ENCODE measurements around the gene MECR.

The MECR gene

GRCh38 chr1:29186707-29187106, 44.0 kb downstream of the MECR start:
- no peak for DNase-seq
- no peak overlapping the region for H3K4me2 ChIP-seq (ENCODE audit: low read depth, low read length)
- H3K4me3 ChIP-seq (ENCODE audit: low read length), result no peak overlapping the region
- no peak overlapping the region for H3K9ac ChIP-seq (ENCODE audit: low read length)
- H3K79me2 ChIP-seq (ENCODE audit: low read length), result no peaks in the 10 kb centered on the region
- H2AFZ ChIP-seq (ENCODE audit: low read length), result no peak overlapping the region
- no peaks in the 10 kb centered on the region for H3K9me2 ChIP-seq (replicated peaks; ENCODE audit: insufficient read depth, low read length)
- H3F3A ChIP-seq (ENCODE audit: insufficient read depth, low read length), result peaks cover 10% of the 10 kb centered on the region
- no peaks in the 10 kb centered on the region for H3K36me3 ChIP-seq (replicated peaks; ENCODE audit: insufficient read depth, low read length)
- TF ChIP-seq CTCF (IDR thresholded peaks at IDR 0.05; ENCODE audit: low read length), result no peak
- TF ChIP-seq EZH2phosphoT487 (IDR thresholded peaks at IDR 0.05; ENCODE audit: low read length), result no peak
- no peak for TF ChIP-seq EZH2 (optimal IDR thresholded peaks at IDR 0.05; ENCODE audit: low read depth, low read length)
- H4K20me1 ChIP-seq (ENCODE audit: insufficient read depth, low read length), result no peaks in the 10 kb centered on the region
- H3K4me1 ChIP-seq (ENCODE audit: low read length), result peaks cover 8% of the 10 kb centered on the region; the same call in 1 of the 2 replicates
- no peaks in the 10 kb centered on the region for H3K27me3 ChIP-seq (replicated peaks; ENCODE audit: insufficient read depth, low read length)
- H3K27ac ChIP-seq (ENCODE audit: low read length), result no peak overlapping the region
- no peaks in the 10 kb centered on the region for H3K9me3 ChIP-seq (replicated peaks; ENCODE audit: insufficient read depth, low read length)

GRCh38 chr1:29186252-29186651, 44.5 kb downstream of the MECR start:
- Histone ChIP-seq H3F3A (ENCODE audit: insufficient read depth, low read length) (peaks cover 10% of the 10 kb centered on the region), H3K36me3 (replicated peaks; ENCODE audit: insufficient read depth, low read length) (no peaks in the 10 kb centered on the region), H3K27ac (ENCODE audit: low read length) (no peak overlapping the region), H4K20me1 (ENCODE audit: insufficient read depth, low read length) (no peaks in the 10 kb centered on the region), H3K4me2 (ENCODE audit: low read depth, low read length) (no peak overlapping the region), H3K9ac (ENCODE audit: low read length) (no peak overlapping the region), H3K79me2 (ENCODE audit: low read length) (peaks cover 4% of the 10 kb centered on the region), H3K27me3 (replicated peaks; ENCODE audit: insufficient read depth, low read length) (no peaks in the 10 kb centered on the region), H3K9me3 (replicated peaks; ENCODE audit: insufficient read depth, low read length) (no peaks in the 10 kb centered on the region), H3K4me1 (ENCODE audit: low read length) (0 out of 2 replicates have a peak, but pooled peaks cover 5% of the 10 kb centered on the region), H2AFZ (ENCODE audit: low read length) (no peak overlapping the region), H3K9me2 (replicated peaks; ENCODE audit: insufficient read depth, low read length) (no peaks in the 10 kb centered on the region), H3K4me3 (ENCODE audit: low read length) (no peak overlapping the region)
- DNase-seq, result no peak
- TF ChIP-seq EZH2phosphoT487 (IDR thresholded peaks at IDR 0.05; ENCODE audit: low read length) (no peak), EZH2 (optimal IDR thresholded peaks at IDR 0.05; ENCODE audit: low read depth, low read length) (no peak), CTCF (IDR thresholded peaks at IDR 0.05; ENCODE audit: low read length) (no peak)

GRCh38 chr1:29183287-29183686, 47.4 kb downstream of the MECR start:
- H3K9ac ChIP-seq (ENCODE audit: low read length), result no peak overlapping the region
- no peak overlapping the region for H3K27ac ChIP-seq (ENCODE audit: low read length)
- no peak overlapping the region for H3K4me2 ChIP-seq (ENCODE audit: low read depth, low read length)
- no peaks in the 10 kb centered on the region for H3K9me3 ChIP-seq (replicated peaks; ENCODE audit: insufficient read depth, low read length)
- TF ChIP-seq CTCF (IDR thresholded peaks at IDR 0.05; ENCODE audit: low read length) (no peak), EZH2phosphoT487 (IDR thresholded peaks at IDR 0.05; ENCODE audit: low read length) (no peak), EZH2 (optimal IDR thresholded peaks at IDR 0.05; ENCODE audit: low read depth, low read length) (no peak)
- H3K4me1 ChIP-seq (ENCODE audit: low read length), result peaks cover 18% of the 10 kb centered on the region
- no peaks in the 10 kb centered on the region for H3K27me3 ChIP-seq (replicated peaks; ENCODE audit: insufficient read depth, low read length)
- peaks cover 9% of the 10 kb centered on the region for H3K36me3 ChIP-seq (replicated peaks; ENCODE audit: insufficient read depth, low read length)
- no peaks in the 10 kb centered on the region for H3K9me2 ChIP-seq (replicated peaks; ENCODE audit: insufficient read depth, low read length)
- no peak overlapping the region for H3K4me3 ChIP-seq (ENCODE audit: low read length)
- no peak overlapping the region for H2AFZ ChIP-seq (ENCODE audit: low read length)
- peaks cover 18% of the 10 kb centered on the region for H4K20me1 ChIP-seq (ENCODE audit: insufficient read depth, low read length)
- peaks cover 14% of the 10 kb centered on the region for H3F3A ChIP-seq (ENCODE audit: insufficient read depth, low read length)
- peaks cover 34% of the 10 kb centered on the region for H3K79me2 ChIP-seq (ENCODE audit: low read length)
- no peak for DNase-seq
